GM21717 (cell line): Measurements from ENCODE around the gene FMNL2.

Source experiments
- ATAC-seq: cut with Tn5 transposase; IDR thresholded peaks from one replicate; pipeline ENCODE4 v1.9.1; 2021; ENCODE audit warnings: mild to moderate bottlenecking, moderate library complexity; ENCODE audit not compliant: unreplicated experiment

FMNL2 gene

DNA sequence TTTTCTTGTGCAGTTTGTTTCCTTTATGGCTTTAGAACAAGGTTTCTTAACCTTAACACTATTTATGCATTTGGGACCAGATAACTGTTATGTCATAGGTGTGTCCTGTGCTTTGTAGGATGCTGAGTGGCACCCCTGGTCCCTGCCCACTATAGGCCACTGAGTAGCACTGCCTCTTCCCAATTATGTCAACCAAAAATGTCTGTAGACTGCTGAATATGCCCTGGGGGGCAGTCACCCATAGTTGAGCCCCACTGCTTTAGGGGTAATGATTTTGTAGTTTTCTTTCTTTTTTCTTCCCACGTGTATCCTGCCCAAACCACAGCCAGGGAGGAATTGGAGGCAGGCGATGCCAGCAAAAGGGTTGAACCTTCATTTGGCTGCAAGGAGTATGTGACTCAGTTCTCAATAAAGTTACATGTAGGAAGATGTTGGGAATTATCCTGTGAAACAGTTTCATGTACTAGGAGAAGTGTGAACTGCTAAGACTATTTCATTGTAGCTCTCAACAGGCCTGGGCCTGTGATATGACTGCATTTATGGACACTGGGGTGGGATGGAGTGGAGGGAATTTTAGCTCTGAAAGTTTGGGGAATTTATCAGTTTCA, 65.7 kb downstream of the FMNL2 start:
- no peak for ATAC-seq

GRCh38 chr2:152402780-152403759, 68.1 kb downstream of the FMNL2 start:
- ATAC-seq, result no peak

DNA sequence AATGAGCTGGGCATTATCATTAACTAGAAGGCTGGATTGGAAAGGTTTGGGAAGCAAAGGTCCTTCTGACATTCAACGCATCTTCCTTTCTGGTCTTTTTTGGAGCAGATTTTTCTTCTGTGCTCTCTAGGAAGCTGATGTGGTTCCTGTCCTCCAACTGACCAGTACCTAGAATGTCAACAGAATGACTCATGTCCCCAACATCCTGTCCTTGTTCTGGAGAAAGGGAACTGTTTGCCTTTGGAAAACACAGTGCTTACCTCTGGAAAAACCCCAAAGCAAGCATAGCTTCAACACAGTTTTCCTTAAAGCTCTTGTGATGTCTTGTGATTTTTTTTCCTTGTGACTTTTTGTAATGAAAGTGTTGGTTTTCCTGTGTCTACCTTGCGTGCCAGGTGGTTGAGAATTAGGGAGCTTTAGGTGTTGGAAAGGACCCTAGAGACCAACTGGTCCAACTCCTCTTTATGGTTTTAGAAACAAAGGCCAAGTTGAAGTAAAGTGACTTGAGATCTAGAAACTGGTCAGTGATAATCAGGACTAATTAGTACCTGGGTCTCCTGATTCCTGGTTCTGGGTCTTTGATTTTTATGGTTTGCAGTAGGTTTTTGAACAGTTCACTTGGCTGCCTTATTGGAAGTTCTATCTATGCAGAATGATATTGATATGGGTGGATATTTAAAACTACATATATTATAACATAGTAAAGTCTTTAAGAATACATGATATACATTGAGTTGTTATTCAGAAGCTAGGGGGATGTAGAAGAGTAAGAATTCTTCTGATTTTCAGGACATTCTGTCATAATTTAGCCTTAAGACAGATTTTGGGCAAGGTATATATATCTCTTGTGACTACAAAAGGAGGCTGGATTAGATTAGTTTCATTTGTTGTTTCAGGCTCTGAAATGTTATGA, 70.5 kb downstream of the FMNL2 start:
- ATAC-seq, result no peak

GRCh38 chr2:152406119-152406835, 71.3 kb downstream of the FMNL2 start:
- ATAC-seq, result no peak

GRCh38 chr2:152406836-152407161, 71.8 kb downstream of the FMNL2 start:
- no peak for ATAC-seq

GRCh38 chr2:152407204-152407721, 72.3 kb downstream of the FMNL2 start:
- peak; percentile 96 for ATAC-seq

DNA sequence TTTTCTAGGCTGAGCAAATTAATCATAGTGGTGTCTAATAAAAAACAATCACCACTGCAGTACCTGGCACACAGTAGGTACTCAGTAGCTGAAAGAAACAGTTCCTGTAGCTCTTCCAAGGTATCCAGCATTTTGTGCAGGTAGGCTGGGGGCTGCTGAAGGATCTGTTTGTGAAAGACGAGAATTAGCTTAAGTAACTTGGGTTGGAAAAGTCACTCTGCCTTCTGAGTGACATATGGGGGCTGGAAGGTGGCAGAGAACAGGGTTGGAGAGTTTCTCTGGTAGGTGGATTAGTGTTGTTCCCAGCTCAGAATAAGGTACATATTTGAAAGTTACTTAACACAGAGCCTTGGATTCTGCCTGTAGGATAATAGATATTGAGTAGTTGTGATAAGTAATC, 72.8 kb downstream of the FMNL2 start:
- ATAC-seq, result no peak

- no peak for ATAC-seq
Observed at GRCh38 chr2:152408254-152408653, 73.3 kb downstream of the FMNL2 start.

DNA sequence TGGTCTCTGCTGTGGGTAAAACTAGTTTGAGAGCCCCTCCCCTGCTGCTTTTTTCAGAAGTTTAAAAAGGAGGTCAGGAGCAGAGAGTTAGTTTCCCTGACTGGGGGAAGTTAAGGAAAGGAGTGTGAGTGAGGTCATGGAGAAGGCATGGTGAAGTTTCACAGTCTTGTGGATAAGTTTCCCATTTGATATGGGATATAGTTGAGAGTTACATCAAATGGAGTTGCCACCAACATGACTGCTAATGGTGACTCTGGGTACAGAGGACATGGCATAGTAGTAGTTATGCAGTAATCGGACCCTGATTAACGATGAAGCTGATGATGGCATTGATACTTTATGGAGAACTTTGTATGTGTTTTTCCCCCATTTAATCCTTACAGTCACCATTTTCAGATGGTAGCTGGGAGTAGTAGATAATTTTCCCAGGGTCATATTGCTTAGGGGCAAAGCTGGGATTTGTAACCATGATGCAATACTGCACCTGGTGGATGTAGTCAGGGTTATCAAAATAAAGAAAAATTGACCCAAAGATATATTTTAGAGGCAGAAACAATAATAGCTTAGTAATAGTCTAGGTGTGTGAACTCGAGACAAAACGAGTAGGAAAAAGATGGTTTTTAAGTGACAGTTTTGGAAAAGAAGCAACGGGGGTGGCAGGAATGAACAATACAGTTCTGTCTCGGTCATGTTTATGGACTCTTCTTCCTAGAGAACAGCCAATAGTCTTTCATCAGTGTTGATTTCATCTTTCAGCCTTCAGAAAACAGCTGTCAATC, 74.6 kb downstream of the FMNL2 start:
- ATAC-seq, result no peak

DNA sequence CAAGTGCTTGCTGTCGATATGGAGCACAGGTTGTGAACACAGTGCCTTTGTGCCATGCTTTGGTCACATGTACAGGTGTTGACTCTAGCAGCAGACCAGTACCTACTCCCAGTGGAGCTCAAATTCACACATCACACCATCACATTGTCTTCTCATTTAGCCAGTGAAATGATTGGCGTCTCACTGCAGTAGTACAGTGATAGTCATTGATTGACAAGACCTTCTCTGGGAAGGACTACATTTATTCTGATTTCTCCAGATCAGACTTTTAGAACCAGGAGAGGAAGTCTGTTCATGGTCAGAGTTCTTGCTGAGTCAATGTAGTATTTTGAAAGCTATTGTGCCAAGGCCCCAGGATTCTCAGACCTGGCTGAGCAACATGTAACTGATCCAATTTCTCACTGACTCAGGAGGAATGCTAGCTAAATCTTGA, 75.2 kb downstream of the FMNL2 start:
- no peak for ATAC-seq

DNA sequence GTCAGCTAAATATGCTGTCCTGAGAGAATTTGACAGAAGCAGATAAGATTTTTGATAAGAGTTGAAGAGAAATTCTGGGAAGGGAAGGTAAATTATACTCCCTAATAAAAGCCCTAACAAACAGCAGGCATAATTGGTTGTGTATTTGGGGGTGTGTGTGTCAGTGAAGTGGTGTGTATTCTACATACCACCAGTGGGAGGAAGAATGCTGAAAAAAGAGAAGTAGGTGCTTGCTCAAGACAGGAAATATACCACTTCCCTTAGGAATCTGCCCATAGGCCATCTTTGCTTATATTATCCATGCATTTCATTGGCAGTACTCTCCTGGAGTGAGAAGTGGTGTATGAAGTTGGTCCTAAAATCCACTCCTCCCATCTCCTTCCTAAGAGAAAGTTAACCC, 76.2 kb downstream of the FMNL2 start:
- no peak for ATAC-seq

- ATAC-seq, result no peak
Observed at GRCh38 chr2:152413228-152414030, 78.5 kb downstream of the FMNL2 start.

DNA sequence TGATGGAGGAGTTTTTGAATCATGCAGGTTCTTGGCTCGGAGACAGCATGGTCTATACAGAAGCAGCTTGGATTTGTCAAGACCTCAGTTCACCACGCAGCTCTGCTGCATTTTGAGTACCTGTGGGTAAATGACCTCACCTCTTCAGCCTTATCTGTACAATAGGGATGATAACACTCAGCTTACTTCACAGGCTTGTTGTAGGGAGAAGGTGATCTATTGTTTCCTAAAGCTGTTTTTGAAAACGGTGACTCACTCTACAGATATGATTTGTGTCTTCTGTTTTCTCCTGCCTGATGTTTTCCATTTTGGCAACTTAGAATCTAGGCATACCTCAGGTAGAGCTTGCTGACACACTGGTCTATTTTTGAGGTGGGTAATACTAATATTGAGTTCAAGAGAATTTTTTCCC, 80.3 kb downstream of the FMNL2 start:
- no peak for ATAC-seq

DNA sequence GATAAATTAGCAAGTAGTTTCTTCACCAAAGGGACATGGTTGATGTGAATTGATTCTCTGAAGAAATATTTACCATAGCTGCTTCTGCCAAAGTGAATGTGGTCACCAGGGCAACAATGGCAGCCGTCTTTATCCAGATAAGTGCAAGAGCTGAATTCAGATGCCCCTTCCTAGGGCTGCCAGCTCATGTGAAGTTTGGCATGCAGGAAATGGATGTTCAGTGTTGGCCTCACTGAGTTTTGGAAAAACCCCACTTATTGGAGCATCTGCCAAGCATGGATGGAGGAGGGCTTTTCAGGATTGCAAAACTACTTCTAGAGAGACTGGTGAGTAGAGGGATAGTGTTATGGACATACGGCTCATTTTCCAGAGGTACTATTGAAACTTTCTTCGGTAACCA, 80.8 kb downstream of the FMNL2 start:
- ATAC-seq, result no peak

GRCh38 chr2:152418688-152419087, 83.7 kb downstream of the FMNL2 start:
- ATAC-seq, result no peak

DNA sequence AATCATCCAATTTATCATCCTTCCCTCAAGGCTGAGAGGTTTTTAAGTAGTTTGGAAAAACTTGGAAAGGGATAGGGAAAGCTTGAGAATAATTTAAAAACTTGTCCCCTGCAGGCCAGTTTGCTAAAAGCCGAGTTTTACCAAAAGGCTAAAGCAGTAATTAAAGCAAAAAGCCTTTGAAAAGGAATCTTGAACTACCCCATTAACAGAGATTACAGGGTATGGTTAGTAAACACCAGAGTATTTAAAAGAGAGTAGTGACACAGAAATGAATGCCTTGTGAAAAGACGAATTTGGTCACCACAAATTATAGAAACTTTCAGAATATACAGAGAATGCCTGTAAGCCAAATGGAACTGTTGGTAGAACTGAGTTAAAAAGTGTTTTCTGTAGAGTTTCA, 85.0 kb downstream of the FMNL2 start:
- ATAC-seq, result no peak

- no peak for ATAC-seq
Observed at GRCh38 chr2:152420363-152420762, 85.4 kb downstream of the FMNL2 start.

DNA sequence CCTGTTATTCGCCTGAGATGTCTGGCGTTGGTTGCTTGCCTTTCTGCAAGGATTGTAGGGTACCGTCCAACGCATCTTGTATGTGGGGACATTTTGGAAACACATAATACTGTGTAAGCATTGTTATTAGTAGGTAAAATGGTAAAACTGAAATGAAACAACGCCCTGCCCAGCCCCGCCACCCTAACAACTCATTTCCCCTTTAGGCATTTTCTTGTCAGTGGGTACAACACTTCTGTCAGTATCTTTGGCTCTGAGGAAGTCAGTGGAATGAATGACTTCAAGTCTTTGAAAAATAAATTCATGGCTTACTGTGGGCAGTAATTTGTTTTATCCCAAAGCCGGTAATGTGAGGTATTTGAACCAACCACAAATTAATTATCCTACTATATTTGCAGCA, 86.0 kb downstream of the FMNL2 start:
- no peak for ATAC-seq
